ENCODE measurements around the gene RPS29. TPM values are rescaled to one million over a fixed set of nuclear protein-coding genes. Genes with fewer than 3 reads are reported as not detected.
A peak's percentile ranks its signal among the peaks of the same experiment; 100 is the strongest.

Gene RPS29
- total and polyA plus RNA-seq, 10 of the 15 experiments (the other 5 are each of a cell fraction or from before 2014, with no cell fraction given) = 2,685 to 10,815 (median 4,359) TPM

GRCh38 chr14:49594347-49595091 is 8.3 kb upstream of the RPS29 start:
- no TSS peak for BruUV-seq (replicated peaks)
- Histone ChIP-seq H3K9me3 (replicated peaks; ENCODE audit: control insufficient read depth, insufficient read depth, low read length) (no peaks in the 10 kb centered on the region), H3K27ac (ENCODE audit: control insufficient read depth, insufficient read depth) (peak overlapping the region; percentile 85), H3K4me1 (ENCODE audit: control insufficient read depth, insufficient read depth, low read length) (peaks cover 17% of the 10 kb centered on the region), H3K79me2 (ENCODE audit: control insufficient read depth, insufficient read depth, low read length) (peaks cover 25% of the 10 kb centered on the region), H3K36me3 (ENCODE audit: control insufficient read depth in 2 of 2, insufficient read depth in 2 of 2, low read length in 1 of 2) (no peaks in the 10 kb centered on the region), H3K9ac (ENCODE audit: control insufficient read depth, insufficient read depth, low read length) (peak overlapping the region; percentile 61), H4K20me1 (ENCODE audit: control insufficient read depth, insufficient read depth) (no peaks in the 10 kb centered on the region), H3K4me3 (peak overlapping the region; percentile 50), H2AFZ (ENCODE audit: control insufficient read depth, low read depth, low read length) (peak overlapping the region; percentile 79), H3K4me2 (ENCODE audit: control insufficient read depth, insufficient read depth) (peak overlapping the region; percentile 72), H3K27me3 (replicated peaks in 1 of 2; ENCODE audit: control insufficient read depth in 2 of 2, insufficient read depth in 2 of 2, low read length in 1 of 2) (no peaks in the 10 kb centered on the region)
- no peak for TF ChIP-seq ZBTB11 (CRISPR knock-in tag; IDR thresholded peaks at IDR 0.05)
- TF ChIP-seq ATF3 (IDR thresholded peaks at IDR 0.05; ENCODE audit: borderline replicate concordance, extremely low read depth, low read depth, low read length) = no peak
- peak; percentile 93 for TF ChIP-seq RFX5 (IDR thresholded peaks at IDR 0.05; ENCODE audit: low read depth, low read length)
- 0 out of 2 replicates have a peak, but pooled peaks have one; percentile 27 for TF ChIP-seq PML (IDR thresholded peaks at IDR 0.05; ENCODE audit: low read length)
- TF ChIP-seq MYC (IDR thresholded peaks at IDR 0.05; ENCODE audit: insufficient read depth, insufficient read length, insufficient replicate concordance, low read length, severe bottlenecking) = no peak
- POLR2A ChIA-PET = interaction anchor here (0.6 to 6.7 kb wide), 8 partner anchors 8 to 227 kb away, joined by 3 to 73 read pairs (median 7); partner anchors contain the start of genes KLHDC2, MGAT2, RPL36AL and RPS29
- CTCF ChIA-PET = interaction anchor here (0.6 to 6.1 kb wide), 9 partner anchors 8 to 271 kb away, joined by 3 to 75 read pairs (median 3); partner anchors contain the start of genes KLHDC2, MGAT2 and RPS29
- ATAC-seq (peak; percentile 25), DNase-seq (ENCODE audit: low read depth, low spot score) (peak; percentile 34), FAIRE-seq (peak; percentile 64)
- SMC1A ChIA-PET (ENCODE audit: uncharacterized antibody, unreplicated experiment) = interaction anchor here (0.5 to 2.3 kb wide), 15 partner anchors 8 to 977 kb away, joined by 3 to 12 read pairs (median 4); partner anchors contain the start of genes NEMF, RPL36AL and RPS29
- RAD21 ChIA-PET (ENCODE audit: unreplicated experiment) = interaction anchor here (0.6 to 4.0 kb wide), 9 partner anchors 8 to 133 kb away, joined by 3 to 27 read pairs (median 6); partner anchors contain the start of genes MGAT2, POLE2, RPL36AL and RPS29
- intact Hi-C loops (cut with micrococcal nuclease; ENCODE audit: unreplicated experiment) (no loop called here), in situ Hi-C loops (cut with MboI) (no loop called here)
- 3% methylated on average over 4 of the region's 4 CpGs for WGBS (ENCODE audit: insufficient coverage, insufficient replicate concordance, low lambda C conversion rate, missing lambda C conversion rate)

Data from GM12878 (cell line).